NCI-H1105 treated with DMSO at 0.1 percent for 48 hours (cell line): ENCODE measurements around the gene KCNE3.

Experiments used
- DNase-seq: peaks from one replicate; lab custom pipeline; 2025; lab: John Stamatoyannopoulos, UW

The KCNE3 gene

DNA sequence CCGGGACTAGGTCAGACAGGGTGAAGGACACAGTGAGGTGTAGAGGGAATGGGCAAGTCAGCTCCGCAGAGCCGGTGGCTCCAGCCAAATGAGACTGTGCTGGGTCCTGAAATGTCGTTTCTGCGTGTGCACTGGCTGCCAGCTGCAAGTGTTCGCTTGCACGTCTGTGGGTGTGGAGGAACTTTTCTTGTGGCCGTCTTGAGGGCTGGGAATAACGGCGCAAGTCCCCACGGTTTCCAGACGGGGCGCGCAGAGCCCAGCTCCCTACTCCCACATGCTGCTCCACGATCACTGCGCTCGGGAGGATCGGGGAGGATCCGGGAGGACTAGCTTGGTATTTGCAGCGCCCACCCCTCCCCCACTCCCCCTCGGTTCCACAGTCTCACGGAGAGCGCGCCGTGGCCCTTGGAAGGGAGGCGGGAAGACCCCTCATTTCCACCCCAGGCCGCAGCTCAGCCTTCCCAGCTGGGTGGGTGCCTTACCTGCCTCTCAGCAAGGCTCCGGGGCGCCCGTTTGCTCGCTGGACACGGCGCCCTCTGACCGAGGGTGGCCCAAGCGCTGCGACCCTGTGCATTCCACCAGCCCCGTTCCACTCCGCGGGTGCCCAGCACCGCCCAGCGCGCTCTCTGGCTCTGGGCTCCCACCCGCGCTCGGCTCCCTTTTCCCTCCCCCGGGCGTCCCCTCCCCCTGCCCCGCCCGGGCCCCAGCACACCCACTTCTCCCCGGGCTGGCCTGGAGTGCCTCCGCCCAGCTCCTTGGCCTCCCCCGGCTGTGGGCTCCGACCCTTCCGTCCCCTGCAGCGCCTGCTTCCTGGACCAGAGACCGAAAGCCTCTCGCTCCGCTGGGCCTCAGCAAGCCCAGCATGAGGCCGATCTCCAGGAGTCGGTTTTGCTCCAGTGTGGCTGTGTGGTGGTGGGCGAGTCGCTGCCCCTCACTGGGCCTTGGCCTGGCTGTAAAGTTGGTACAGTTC is at the start of gene KCNE3:
Gene KCNE3 (minus strand): TSS at position 634 of the 970 bp plus-strand sequence. CDS start 9,986 bp downstream, outside the sequence.
- DNase-seq, result no peak

- DNase-seq, result no peak
Measured at GRCh38 chr11:74507582-74507981, 40.2 kb upstream of the KCNE3 start.

DNA sequence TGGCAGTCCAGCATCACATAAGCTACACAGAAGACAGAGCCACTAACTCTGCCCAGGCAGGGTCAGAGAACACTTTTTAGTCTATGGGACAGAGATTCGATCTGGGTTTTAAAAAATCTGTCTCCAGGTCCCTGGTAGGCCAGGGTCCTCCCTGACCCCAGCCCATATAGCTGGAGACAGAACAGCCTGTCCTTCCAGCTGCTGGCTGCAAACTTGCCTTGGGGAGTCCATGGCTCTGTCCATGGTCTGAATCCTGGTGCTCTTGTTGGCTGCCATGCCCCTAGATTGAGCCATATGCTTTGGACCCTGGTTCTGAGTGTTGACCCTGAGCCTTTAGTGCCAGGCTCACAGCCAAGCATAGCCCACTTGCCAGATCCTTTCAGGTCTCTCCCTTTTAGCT is 39.5 kb upstream of the KCNE3 start:
- no peak for DNase-seq

DNA sequence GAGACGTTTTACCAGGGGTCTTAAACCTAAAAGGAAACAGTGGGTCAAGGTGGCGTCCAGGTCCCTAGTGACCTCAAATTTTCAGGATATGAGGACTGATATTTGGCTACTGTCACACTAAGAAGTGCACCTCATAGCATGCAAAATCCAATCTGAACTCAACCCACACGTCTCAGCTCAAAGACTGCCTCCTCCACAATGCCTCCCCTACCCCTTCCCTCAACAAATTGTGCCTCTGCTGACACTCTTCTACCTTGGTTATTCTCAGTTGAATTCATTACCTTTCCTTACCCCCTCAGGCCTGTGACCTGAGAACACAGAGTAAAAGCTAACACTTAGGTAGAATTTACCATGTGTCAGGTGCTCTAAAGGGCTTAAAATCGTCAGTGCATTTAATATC is 38.6 kb upstream of the KCNE3 start:
- no peak for DNase-seq

DNA sequence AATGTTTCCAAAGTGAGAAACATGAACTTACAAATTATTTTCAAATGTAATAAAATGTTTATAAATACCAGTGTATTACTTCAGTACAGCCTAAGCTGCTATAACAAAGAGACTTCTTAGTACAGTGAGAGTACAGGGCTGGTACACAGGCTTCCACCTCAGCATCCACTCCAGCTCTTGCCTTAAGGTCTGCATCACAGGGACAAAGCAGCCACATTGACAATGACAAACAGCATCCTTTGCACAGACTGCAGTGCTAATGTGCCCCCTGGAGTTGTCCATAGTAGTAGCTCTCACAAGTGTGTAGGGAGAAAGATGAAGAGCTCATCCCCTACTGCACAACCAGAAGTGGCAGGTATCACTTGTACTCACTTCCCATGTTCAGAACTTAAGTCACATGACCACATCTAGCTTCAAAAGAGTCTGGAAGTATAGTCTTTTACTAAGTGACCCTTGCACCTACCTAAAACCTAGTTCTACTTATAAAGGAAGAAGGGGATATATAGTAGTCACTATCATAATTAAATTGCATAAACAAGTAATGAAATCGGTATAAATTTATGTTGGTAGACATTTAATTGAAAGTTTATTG is 36.8 kb upstream of the KCNE3 start:
- DNase-seq, result no peak

- no peak for DNase-seq
Measured at GRCh38 chr11:74494916-74495315, 27.6 kb upstream of the KCNE3 start.

- DNase-seq, result peak; percentile 85
Measured at GRCh38 chr11:74493791-74494630, 26.7 kb upstream of the KCNE3 start.

DNA sequence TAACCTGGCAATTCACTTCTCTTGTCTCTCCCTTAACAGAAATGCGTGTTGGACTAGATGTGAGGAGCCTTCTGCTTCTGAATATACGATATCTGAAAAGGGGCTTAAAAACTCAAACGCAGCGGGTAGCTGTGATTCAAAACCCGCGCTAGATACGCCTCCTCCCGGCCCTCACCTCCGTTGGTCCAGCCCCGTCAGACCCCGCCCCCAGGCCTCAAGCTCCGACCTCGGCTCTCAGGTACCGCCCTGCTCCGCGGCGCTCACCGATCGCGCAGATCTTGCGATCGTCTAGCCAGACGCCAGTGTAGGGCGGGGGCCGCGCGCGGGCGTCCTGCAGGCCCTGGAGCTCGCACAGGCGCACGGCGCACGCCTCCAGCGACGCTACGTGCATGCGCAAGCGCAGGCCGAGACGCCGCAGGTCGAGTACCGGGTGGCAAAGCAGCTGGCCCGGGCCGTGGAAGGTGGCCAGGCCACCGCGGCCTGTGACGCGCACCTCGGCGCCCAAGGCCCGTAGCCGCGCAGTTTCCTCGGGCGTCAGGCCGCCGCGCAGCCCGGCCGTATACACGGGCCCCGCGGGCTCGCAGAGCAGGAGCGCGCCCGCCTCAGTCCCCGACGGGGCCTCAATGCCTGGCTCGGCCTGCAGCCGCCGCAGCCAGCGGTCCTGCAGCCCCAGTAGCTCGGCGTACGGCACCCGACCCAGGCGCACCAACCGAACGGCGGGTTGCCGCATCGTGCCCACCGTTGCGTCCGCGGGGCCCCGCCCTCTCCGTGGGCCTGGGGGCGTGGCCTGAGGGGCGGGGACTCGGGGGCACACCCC is 25.8 kb upstream of the KCNE3 start, which contains the start of gene LIPT2:
Gene LIPT2 (minus strand): TSS at position 751 of the 817 bp plus-strand sequence. CDS start 21 bp downstream, at position 730.
- peak; percentile 96 for DNase-seq

DNA sequence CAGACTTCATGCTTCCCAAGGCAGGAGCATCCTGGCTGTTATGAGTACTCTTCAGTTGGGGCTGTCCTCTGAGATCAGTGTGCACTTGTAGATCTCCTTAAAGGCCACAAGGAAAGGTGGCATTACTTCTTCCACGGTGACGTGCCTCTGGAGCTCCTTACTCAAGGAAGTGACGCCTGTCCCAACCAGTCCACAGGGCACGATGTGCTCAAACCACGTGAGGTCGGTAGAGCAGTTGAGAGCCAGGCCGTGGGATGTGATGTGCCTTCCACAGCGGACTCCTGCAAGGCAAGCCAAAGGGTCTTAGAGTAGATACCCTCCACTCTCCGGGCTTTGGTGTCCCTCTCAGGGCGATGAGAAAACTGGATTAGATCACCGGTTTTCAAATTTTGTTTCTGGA is 24.7 kb upstream of the KCNE3 start:
- DNase-seq, result no peak

DNA sequence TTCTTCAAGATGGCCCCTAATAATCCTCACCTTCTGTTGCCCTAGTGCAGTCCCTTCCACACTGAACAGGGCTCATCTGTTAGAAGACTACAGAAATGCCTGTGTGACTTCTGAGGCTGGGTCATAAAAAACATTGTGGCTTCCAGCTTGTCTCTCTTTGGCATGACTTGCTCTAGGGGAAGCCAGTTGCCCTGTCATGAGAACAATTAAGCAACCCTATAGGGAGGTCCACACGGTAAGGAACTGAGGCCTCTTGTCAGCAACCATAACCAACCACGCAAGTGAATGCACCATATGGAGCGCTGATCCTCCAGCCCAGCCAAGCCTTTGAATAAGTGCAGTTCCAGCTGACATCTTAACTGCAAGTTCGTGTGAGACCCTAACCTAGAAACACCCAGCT is 23.6 kb upstream of the KCNE3 start:
- no peak for DNase-seq

DNA sequence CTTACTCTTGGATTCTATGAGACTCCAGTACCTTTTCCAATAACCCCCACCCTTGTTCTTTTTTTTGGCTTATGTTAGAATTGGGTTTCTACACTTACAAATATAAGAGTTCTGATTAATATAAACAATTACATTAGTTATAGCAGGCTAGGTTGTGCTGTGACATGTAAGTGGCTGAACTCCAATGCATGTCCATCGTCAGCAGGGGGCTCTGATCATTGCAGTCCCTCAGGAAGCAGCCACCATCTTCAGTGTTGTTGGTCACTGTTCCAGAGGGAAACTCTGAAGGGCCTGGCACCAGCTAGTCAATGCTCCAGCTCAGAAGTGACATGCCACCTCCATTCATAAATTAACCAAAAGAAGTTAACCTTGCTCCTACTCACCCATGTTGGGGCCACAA is 20.5 kb upstream of the KCNE3 start:
- no peak for DNase-seq

DNA sequence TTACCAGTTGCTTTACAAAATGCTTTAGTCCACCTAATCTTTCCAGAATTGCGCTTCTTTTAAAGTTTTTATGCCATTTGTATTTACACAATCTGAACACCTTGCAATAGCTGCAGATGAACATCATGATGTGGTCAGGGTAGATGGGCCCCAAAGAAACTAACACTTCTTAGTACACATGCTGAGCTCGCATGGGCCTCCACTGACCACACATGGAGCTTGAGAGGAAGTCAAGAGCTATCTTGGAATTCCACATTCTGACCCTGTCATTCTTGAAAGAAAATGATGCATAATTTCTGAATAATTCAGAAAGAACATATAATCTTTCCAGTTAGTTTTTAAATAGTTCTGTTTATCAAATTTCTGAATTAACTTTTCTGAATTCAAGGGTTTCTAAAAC is 18.5 kb upstream of the KCNE3 start:
- no peak for DNase-seq

DNA sequence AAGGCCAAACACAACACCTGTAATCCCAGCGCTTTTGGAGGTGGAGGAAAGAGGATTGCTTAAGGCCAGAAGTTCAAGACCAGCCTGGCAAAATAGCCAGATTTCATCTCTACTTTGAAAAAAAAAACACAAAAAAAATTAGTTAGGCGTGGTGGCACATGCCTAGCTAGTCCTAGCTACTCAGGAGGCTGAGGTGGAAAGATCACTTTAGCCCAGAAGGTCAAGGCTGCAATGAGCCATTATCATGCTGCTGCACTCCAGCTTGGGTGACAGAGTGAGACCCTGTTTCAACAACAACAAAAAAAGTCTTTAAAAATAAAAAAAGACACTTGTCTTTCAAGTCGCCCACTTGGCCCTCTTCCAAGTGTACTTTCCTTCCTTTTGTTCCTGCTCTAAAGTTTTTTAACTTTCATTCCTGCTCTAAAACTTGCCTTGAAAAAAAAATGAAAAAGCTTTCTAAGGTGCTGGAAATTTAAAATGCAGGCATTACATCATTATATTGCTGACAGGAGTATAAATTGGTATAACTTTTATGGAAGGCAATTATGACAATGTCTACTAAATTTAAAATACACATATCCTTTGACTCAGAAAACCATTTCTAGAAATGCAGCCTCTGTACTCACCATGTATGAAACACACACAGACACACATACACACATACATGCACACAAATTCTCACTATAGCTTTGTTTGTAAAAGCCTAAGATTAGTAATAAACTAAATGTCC is 13.5 kb upstream of the KCNE3 start:
- DNase-seq, result no peak

DNA sequence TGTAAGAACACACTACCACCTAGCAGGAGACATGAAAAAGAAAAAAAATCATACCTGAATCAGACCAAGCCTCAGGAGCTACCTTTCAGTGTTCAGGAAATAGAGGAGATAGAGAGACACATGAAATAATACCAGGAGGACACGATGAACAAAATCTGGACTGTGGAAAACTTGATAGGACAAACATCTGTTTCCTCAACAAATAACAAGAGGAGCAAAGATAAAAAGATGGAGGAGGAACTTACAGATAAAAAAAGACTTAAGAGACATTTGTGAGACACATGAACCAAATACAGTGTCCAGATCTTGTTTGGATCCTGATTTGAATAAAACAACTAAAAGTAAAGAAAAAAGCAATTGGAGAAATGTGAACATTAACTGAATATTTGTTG is 12.4 kb upstream of the KCNE3 start:
- no peak for DNase-seq

DNA sequence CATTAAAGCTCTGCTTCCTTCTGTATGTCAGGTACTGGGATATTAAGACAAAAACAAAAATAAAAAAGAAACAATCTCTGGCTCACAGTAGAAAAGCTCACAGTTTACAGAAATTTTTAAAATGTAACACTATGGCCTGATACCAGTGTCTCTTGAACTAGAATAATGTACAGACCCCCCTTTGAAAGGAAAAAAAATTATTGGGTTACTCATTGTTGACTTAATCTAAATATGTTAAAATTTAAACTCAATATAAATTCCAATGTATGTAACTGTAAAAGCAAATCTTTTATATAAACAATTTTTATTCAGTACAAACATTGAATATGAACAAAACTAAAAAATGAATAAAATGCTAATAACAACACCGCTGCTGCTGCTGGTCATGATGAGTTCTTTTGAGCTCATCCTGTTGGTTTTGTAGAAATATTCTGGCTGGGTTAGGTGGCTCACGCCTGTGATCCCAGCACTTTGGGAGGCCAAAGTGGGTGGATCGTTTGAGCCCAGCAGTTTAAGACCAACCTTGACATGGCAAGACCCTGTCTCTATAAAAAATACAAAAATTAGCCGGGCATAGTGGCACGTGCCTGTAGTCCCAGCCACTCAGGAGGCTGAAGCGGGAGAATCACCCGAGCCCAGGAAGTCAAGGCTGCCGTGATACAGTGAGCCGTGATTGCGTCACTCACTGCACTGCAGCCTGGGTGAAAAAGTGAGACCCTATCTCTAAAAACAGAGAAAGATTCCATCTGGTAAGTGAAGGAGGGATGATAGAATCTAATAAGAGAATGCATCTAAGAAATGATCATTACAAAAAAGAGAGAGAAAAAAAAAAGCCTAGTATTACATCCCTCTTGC is 11.8 kb upstream of the KCNE3 start:
- DNase-seq, result no peak

- DNase-seq, result no peak
Measured at GRCh38 chr11:74476536-74476935, 9.2 kb upstream of the KCNE3 start.

DNA sequence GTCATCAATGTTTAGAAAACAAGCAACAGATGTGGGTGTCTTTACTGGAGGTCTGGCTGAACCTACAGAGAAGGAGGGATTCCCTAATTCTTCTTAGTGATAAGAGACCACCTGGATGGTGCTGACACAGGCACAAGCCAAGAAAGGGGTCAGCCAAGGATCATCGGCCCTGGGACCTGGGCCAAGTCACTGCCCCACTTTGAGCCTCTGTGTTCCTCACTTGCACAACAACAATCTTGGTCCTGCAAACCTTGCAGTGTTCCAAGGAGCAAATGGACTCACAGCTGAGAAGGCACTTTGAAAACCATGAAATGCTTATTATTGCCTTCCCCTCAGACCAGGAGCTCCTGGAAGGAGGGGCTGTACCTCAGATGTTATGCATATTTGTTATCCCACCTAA is 7.0 kb upstream of the KCNE3 start:
- no peak for DNase-seq

GRCh38 chr11:74473382-74474173 is 6.2 kb upstream of the KCNE3 start:
- no peak for DNase-seq
